LNCaP clone FGC (cell line): ENCODE measurements around the gene FILIP1L.

Source experiments
- DNase-seq: peaks from one replicate; pipeline ENCODE4 v3.0.0-alpha.2; 2011; ENCODE audit warnings: low read depth
- H3K4me3 ChIP-seq: 2 replicates; pipeline ENCODE4 v1.5.1; 2011; ENCODE audit warnings: mild to moderate bottlenecking, low read depth, low read length, control low read depth
- CTCF ChIP-seq: IDR thresholded peaks from 2 replicates; pipeline ENCODE4 v1.5.1; 2012; ENCODE audit warnings: mild to moderate bottlenecking; ENCODE audit not compliant: control insufficient read depth, insufficient read depth; ENCODE audit errors: extremely low read depth

The FILIP1L gene

GRCh38 chr3:99836681-99837080 is 277.6 kb downstream of the FILIP1L start:
- TF ChIP-seq CTCF = no peak
- DNase-seq = no peak

GRCh38 chr3:99834211-99834957 is 279.9 kb downstream of the FILIP1L start:
- TF ChIP-seq CTCF = no peak
- DNase-seq = no peak
- no peak overlapping the region for H3K4me3 ChIP-seq

More at GRCh38 chr3:99836681-99837080, 277.6 kb downstream of the FILIP1L start:
- no peak overlapping the region for H3K4me3 ChIP-seq

GRCh38 chr3:99833617-99834205 is 280.6 kb downstream of the FILIP1L start:
- DNase-seq = no peak
- TF ChIP-seq CTCF = no peak
- no peak overlapping the region for H3K4me3 ChIP-seq

GRCh38 chr3:99829844-99830243 is 284.5 kb downstream of the FILIP1L start:
- no peak overlapping the region for H3K4me3 ChIP-seq
- TF ChIP-seq CTCF = no peak
- no peak for DNase-seq

GRCh38 chr3:99825004-99825640 is 289.2 kb downstream of the FILIP1L start:
- DNase-seq = no peak

More at GRCh38 chr3:99825004-99825640, 289.2 kb downstream of the FILIP1L start:
- H3K4me3 ChIP-seq = no peak overlapping the region
- no peak for TF ChIP-seq CTCF
